Activated CD4-positive, alpha-beta T cell treated with anti-CD3 and anti-CD28 coated beads for 4 hours (primary cell): ENCODE data around the gene LAMTOR1.
"Not testable (repeated sequence)": the region's sequence is repeated elsewhere in the genome, so short reads cannot be mapped to it uniquely, and the experiment has no call there.

ENCODE experiments used
- DNase-seq, 2 donors: peaks; one replicate each; pipeline ENCODE4 v3.0.0-alpha.2; 2020

The LAMTOR1 gene

GRCh38 chr11:72102946-72103753, at the start of gene LAMTOR1:
Gene LAMTOR1 (minus strand): TSS chr11:72103297. CDS start chr11:72103224, 73 bp downstream.
- DNase-seq, result peak; percentile 96 to 98

- no peak for DNase-seq
These were observed 47.8 kb upstream of the LAMTOR1 start for GRCh38 chr11:72150882-72151281.

GRCh38 chr11:72146625-72147024, 43.5 kb upstream of the LAMTOR1 start:
- no peak for DNase-seq

GRCh38 chr11:72144807-72145565, 41.9 kb upstream of the LAMTOR1 start:
- DNase-seq, result no peak

- not testable (repeated sequence) for DNase-seq
These were observed 39.4 kb upstream of the LAMTOR1 start for GRCh38 chr11:72142543-72142942.

- not testable (repeated sequence) for DNase-seq
These were observed 39.0 kb upstream of the LAMTOR1 start for GRCh38 chr11:72142086-72142485.

GRCh38 chr11:72141066-72141465, 38.0 kb upstream of the LAMTOR1 start:
- no peak for DNase-seq

GRCh38 chr11:72140661-72141060, 37.6 kb upstream of the LAMTOR1 start:
- DNase-seq, result no peak

GRCh38 chr11:72139500-72139899, 36.4 kb upstream of the LAMTOR1 start:
- no peak for DNase-seq

GRCh38 chr11:72138821-72139390, 35.8 kb upstream of the LAMTOR1 start:
- DNase-seq, result no peak

GRCh38 chr11:72136684-72137262, 33.7 kb upstream of the LAMTOR1 start:
- no peak for DNase-seq

GRCh38 chr11:72135891-72136683, 33.0 kb upstream of the LAMTOR1 start:
- no peak for DNase-seq

- DNase-seq, result not testable (repeated sequence)
These were observed 32.4 kb upstream of the LAMTOR1 start, which contains the start of gene FOLR3 for GRCh38 chr11:72135473-72135872. Gene FOLR3 (plus strand): TSS chr11:72135725. CDS start chr11:72135953, 228 bp downstream.

- no peak for DNase-seq
These were observed 29.5 kb upstream of the LAMTOR1 start for GRCh38 chr11:72132646-72133045.

- DNase-seq, result no peak
These were observed 26.3 kb upstream of the LAMTOR1 start for GRCh38 chr11:72129381-72129780.

GRCh38 chr11:72127923-72128322, 24.8 kb upstream of the LAMTOR1 start:
- no peak for DNase-seq

- no peak for DNase-seq
These were observed 22.9 kb upstream of the LAMTOR1 start for GRCh38 chr11:72125956-72126355.

GRCh38 chr11:72124046-72124445, 20.9 kb upstream of the LAMTOR1 start:
- DNase-seq, result no peak

- DNase-seq, result no peak
These were observed 20.1 kb upstream of the LAMTOR1 start for GRCh38 chr11:72123117-72123653.

GRCh38 chr11:72122607-72123006, 19.5 kb upstream of the LAMTOR1 start:
- no peak for DNase-seq

GRCh38 chr11:72120930-72121329, 17.8 kb upstream of the LAMTOR1 start:
- no peak for DNase-seq

- DNase-seq, result no peak
These were observed 16.1 kb upstream of the LAMTOR1 start for GRCh38 chr11:72119198-72119597.
